Ovary (tissue), 9 donors: ENCODE measurements around the gene RETREG3. TPM values are rescaled to one million over a fixed set of nuclear protein-coding genes. Genes with fewer than 3 reads are reported as not detected.
"Not testable (repeated sequence)": the region's sequence is repeated elsewhere in the genome, so short reads cannot be mapped to it uniquely, and the experiment has no call there.

Experiments used
- DNase-seq, 5 donors: peaks; one replicate each; pipeline ENCODE4 v3.0.0-alpha.2; 2019 to 2020
- H3K27ac ChIP-seq, 2 donors: fragments of 200-600 bp; one replicate each; pipeline versions ENCODE4 v1.5.1 to v1.8.0; 2019 to 2022
- H3K27me3 ChIP-seq: fragments of 200-600 bp; one replicate; pipeline ENCODE4 v1.8.0; 2022
- H3K36me3 ChIP-seq: fragments of 200-600 bp; sonication (generic); one replicate; pipeline ENCODE4 v1.5.1; 2019
- H3K4me1 ChIP-seq: one replicate; pipeline ENCODE4 v1.8.1; 2013; ENCODE audit warnings: mild to moderate bottlenecking, moderate library complexity; ENCODE audit not compliant: insufficient read depth
- H3K4me3 ChIP-seq: fragments of 200-600 bp; sonication (generic); one replicate; pipeline ENCODE4 v1.5.1; 2017
- H3K9me3 ChIP-seq, 2 donors: fragments of 200-600 bp in 1 of 2; sonication (generic) in 1 of 2; one replicate each; pipeline versions ENCODE4 v1.5.1 to v1.8.1; 2013 to 2019; ENCODE audit warnings: mild to moderate bottlenecking in 1 of 2, moderate library complexity in 1 of 2
- CTCF ChIP-seq, 3 donors: fragments of 450-650 bp in 2 of 3; fragments of 200-600 bp in 1 of 3; IDR thresholded peaks; one replicate each; pipeline versions ENCODE4 v1.5.1 to v1.8.0; 2016 to 2022; ENCODE audit warnings: antibody characterized with exemption in 3 of 3, mild to moderate bottlenecking in 1 of 3
- EP300 ChIP-seq: sonication (generic); formaldehyde crosslinking; IDR thresholded peaks from one replicate; pipeline ENCODE4 v1.6.1; 2017; ENCODE audit warnings: antibody characterized with exemption
- POLR2A ChIP-seq: fragments of 450-650 bp; IDR thresholded peaks from one replicate; pipeline ENCODE4 v1.6.1; 2017; ENCODE audit warnings: antibody characterized with exemption, mild to moderate bottlenecking, moderate library complexity
- WGBS, 3 donors: extraction: QIAGEN DNeasy Blood & Tissue Kit in 1 of 3; methylation state at CpG; one replicate each; pipeline versions ENCODE4 v1.1.5 to v1.1.7; 2013 to 2017; 5-methylcytosine and 5-hydroxymethylcytosine counted together
- intact Hi-C, 4 donors: fragments of 100-400 bp; cut with DNase I; formaldehyde crosslinking; loops; one replicate each; pipeline versions ENCODE4 v1.11.0 to v1.15.1; 2022 to 2023
- polyA plus RNA-seq, 2 donors: library from polyadenylated mRNA; stranded (reverse); fragments of 200-250 nt in 1 of 2; fragments of 350-450 nt in 1 of 2; fragmentation: Illumina TruSeq in 1 of 2; extraction: RNeasy Lipid Tissue Mini Kit (QIAGEN cat#74804) in 1 of 2; gene quantifications; one replicate each; pipeline ENCODE4 v1.2.3, GENCODE V29; 2013 to 2014
- total RNA-seq, 7 donors: library from RNA; depleted of rRNA in 2 of 7; stranded (reverse); fragments of >200 nt in 2 of 7; fragmentation: NEBNext Ultra II Directional in 3 of 7; extraction: Animal tissue kit (Norgen Biotek cat#: 25700) in 3 of 7; gene quantifications; one replicate each; pipeline versions ENCODE4 v1.1.0 to v1.2.4, GENCODE V29; 2016 to 2023
- donor health status: DM: no; HTN: no; CAD: no; lungs with moderate emphysema.
- donor health status: DM: no; HTN: no; CAD: no.
- donor health status: Bipolar disorder and iron deficiency.
- donor health status: DM: yes; HTN: yes; CAD: no.
- donor health status: DM: no; HTN: no; CAD: no.
- donor health status: DM: yes; HTN: yes; CAD: no.

The RETREG3 gene
- total and polyA plus RNA-seq, 9 donors, result 25.8 to 63.0 (median 46.4) TPM

- H3K27ac ChIP-seq, result no peak overlapping the region
- TF ChIP-seq POLR2A, result no peak
- no peak for TF ChIP-seq CTCF (IDR thresholded peaks at IDR 0.05)
- no peak for TF ChIP-seq EP300
- intact Hi-C loops, result no loop called here
- H3K27me3 ChIP-seq, result no peaks in the 10 kb centered on the region
- no peaks in the 10 kb centered on the region for H3K4me1 ChIP-seq
- no peak overlapping the region for H3K4me3 ChIP-seq
- no peaks in the 10 kb centered on the region for H3K9me3 ChIP-seq
- 68 to 75% (median 73%) methylated on average over 7 of the region's 7 CpGs for WGBS, 3 donors
- no peaks in the 10 kb centered on the region for H3K36me3 ChIP-seq
- DNase-seq, result no peak
These were observed 14.8 kb upstream of the RETREG3 start for GRCh38 chr17:42623732-42624596.

- no peak overlapping the region for H3K4me3 ChIP-seq
- H3K36me3 ChIP-seq, result no peaks in the 10 kb centered on the region
- no peak overlapping the region for H3K27ac ChIP-seq
- no peaks in the 10 kb centered on the region for H3K9me3 ChIP-seq
- TF ChIP-seq EP300, result no peak
- no peak for TF ChIP-seq CTCF (IDR thresholded peaks at IDR 0.05)
- no peak for TF ChIP-seq POLR2A
- peaks cover 3% of the 10 kb centered on the region for H3K4me1 ChIP-seq
- no peak for DNase-seq
- 83 to 94% (median 86%) methylated on average over 2 of the region's 2 CpGs for WGBS, 3 donors
- H3K27me3 ChIP-seq, result no peaks in the 10 kb centered on the region
- intact Hi-C loops, result no loop called here
These were observed 14.1 kb upstream of the RETREG3 start for GRCh38 chr17:42623271-42623670.

GRCh38 chr17:42621987-42622386 is 12.8 kb upstream of the RETREG3 start:
- H3K4me1 ChIP-seq, H3K4me3 ChIP-seq, intact Hi-C loops: not testable (repeated sequence)

GRCh38 chr17:42618442-42619150 is 9.4 kb upstream of the RETREG3 start:
- Histone ChIP-seq H3K27ac (no peak overlapping the region), H3K4me1 (peaks cover 5% of the 10 kb centered on the region), H3K9me3 (no peaks in the 10 kb centered on the region), H3K27me3 (no peaks in the 10 kb centered on the region), H3K4me3 (no peak overlapping the region), H3K36me3 (no peaks in the 10 kb centered on the region)
- intact Hi-C loops, result no loop called here
- 51 to 59% (median 54%) methylated on average over 9 of the region's 9 CpGs for WGBS, 3 donors
- peak in 3 of 5 donors; percentile 20 to 42 (median 20) for DNase-seq
- TF ChIP-seq EP300 (no peak), POLR2A (no peak), CTCF (IDR thresholded peaks at IDR 0.05) (no peak)

More at GRCh38 chr17:42621987-42622386, 12.8 kb upstream of the RETREG3 start:
- H3K27me3 ChIP-seq, H3K9me3 ChIP-seq, H3K27ac ChIP-seq, DNase-seq, H3K36me3 ChIP-seq: not testable (repeated sequence)
- WGBS, 3 donors, result 87 to 93% (median 92%) methylated on average over 3 of the region's 3 CpGs
